Measurements from ENCODE around the gene DLL3.

GRCh38 chr19:39489756-39490155, 9.0 kb upstream of the DLL3 start:
- TF ChIP-seq EZH2 (IDR thresholded peaks at IDR 0.05; ENCODE audit: insufficient read depth, poor library complexity, severe bottlenecking) (no peak), EZH2phosphoT487 (IDR thresholded peaks at IDR 0.05; ENCODE audit: insufficient read depth, low read depth) (no peak)
